Fibroblast of lung (primary cell): ENCODE results near the gene MINAR1.

Experiments
- CTCF ChIP-seq, 2 donors: IDR thresholded peaks in 1 of 2; conservative IDR thresholded peaks in 1 of 2; 1 replicate in 1 of 2; 2 replicates in 1 of 2; pipeline ENCODE4 v1.5.1; 2011 to 2012; ENCODE audit warnings: low read length in 2 of 2, control low read depth in 1 of 2, inconsistent platforms in 1 of 2, low read depth in 1 of 2, mild to moderate bottlenecking in 1 of 2
- EZH2 ChIP-seq: IDR thresholded peaks from 2 replicates; pipeline ENCODE4 v1.5.1; 2012; ENCODE audit warnings: low read length, control low read depth, mild to moderate bottlenecking; ENCODE audit errors: missing control alignments

GRCh38 chr15:79430901-79431635, 1.1 kb upstream of the MINAR1 start:
- TF ChIP-seq CTCF (conservative IDR thresholded peaks at IDR 0.05 in 1 of 2, IDR thresholded peaks at IDR 0.05 in 1 of 2; ENCODE audit: low read depth in 1 of 2, low read length in 2 of 2) = no peak
- TF ChIP-seq EZH2 = peak; percentile 30
